Activated T-helper 2 cell treated with anti-CD3 and anti-CD28 coated beads, Interferon-gamma antibody, Interleukin-2, Interleukin-4, amounts not matched to agents 10 μg/mL and 5 μg/mL and 100 μg/mL, durations not matched to agents 14 hours and 24 hours and 36 hours (primary cell): ENCODE measurements around the gene LYPD6. TPM values are rescaled to one million over a fixed set of nuclear protein-coding genes. Genes with fewer than 3 reads are reported as not detected.

Source experiments
- DNase-seq: peaks from one replicate; pipeline ENCODE4 v3.0.0; 2021; ENCODE audit warnings: low spot score
- H3K27ac Mint-ChIP-seq: one replicate; pipeline ENCODE4 v1.8.0; 2021; ENCODE audit warnings: mixed read lengths
- H3K27me3 Mint-ChIP-seq: one replicate; pipeline ENCODE4 v1.8.0; 2021; ENCODE audit warnings: low read depth, mixed read lengths
- H3K36me3 Mint-ChIP-seq: one replicate; pipeline ENCODE4 v1.8.0; 2021; ENCODE audit warnings: low read depth, mixed read lengths
- H3K4me1 Mint-ChIP-seq: one replicate; pipeline ENCODE4 v1.8.0; 2021; ENCODE audit warnings: low read depth, mixed read lengths
- H3K4me3 Mint-ChIP-seq: one replicate; pipeline ENCODE4 v1.8.0; 2021; ENCODE audit warnings: low read depth, mild to moderate bottlenecking, moderate library complexity, mixed read lengths
- H3K9me3 Mint-ChIP-seq: one replicate; pipeline ENCODE4 v1.8.0; 2021; ENCODE audit warnings: mixed read lengths
- intact Hi-C: fragments of 100-400 bp; cut with micrococcal nuclease; formaldehyde crosslinking; loops from one replicate; pipeline ENCODE4 v1.15.1; 2023
- total RNA-seq: library from RNA; stranded (reverse); gene quantifications from 2 replicates; pipeline ENCODE4 v1.2.3, GENCODE V29; 2022

The LYPD6 gene
- total RNA-seq, 1 donor from 2014 or later: not detected

DNA sequence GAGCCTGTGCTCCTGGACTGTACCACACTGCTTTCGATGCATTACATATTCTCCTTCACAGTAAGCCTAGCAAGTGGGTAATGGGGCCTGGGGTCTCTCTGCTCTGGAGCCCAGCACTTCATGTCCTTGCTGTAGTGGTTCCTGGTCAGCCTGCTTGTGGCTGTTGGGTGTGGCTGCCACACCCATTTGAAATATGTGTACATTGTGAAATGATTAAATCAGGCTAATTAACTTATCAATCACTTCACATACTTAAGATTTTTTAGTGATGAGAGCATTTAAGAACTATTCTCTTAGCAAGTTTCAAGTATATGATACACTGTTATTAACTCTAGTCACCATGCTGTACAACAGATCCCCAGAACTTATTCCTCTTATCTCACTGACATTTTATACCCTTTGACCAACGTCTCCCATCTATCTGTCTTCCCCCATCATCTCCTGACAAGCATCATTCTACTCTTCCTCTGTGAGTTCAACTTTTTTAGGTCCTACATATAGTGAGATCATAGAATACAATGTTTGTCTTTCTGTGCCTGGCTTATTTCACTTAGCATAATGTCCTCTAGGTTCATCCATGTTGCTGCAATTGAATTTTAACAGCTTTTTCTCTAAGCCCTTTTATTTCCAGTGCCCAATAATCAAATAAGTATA lies 92.1 kb downstream of the LYPD6 start:
- Mint-ChIP-seq H3K27ac (no peak overlapping the region), H3K9me3 (no peaks in the 10 kb centered on the region), H3K4me3 (no peak overlapping the region), H3K36me3 (no peaks in the 10 kb centered on the region), H3K4me1 (no peaks in the 10 kb centered on the region), H3K27me3 (no peaks in the 10 kb centered on the region)
- intact Hi-C loops: no loop called here
- no peak for DNase-seq

- intact Hi-C loops: no loop called here
- no peak for DNase-seq
- no peak overlapping the region for H3K27ac Mint-ChIP-seq
- no peaks in the 10 kb centered on the region for H3K4me1 Mint-ChIP-seq
- no peak overlapping the region for H3K4me3 Mint-ChIP-seq
- no peaks in the 10 kb centered on the region for H3K27me3 Mint-ChIP-seq
- H3K36me3 Mint-ChIP-seq: no peaks in the 10 kb centered on the region
- H3K9me3 Mint-ChIP-seq: no peaks in the 10 kb centered on the region
These were observed 92.6 kb downstream of the LYPD6 start for GRCh38 chr2:149422991-149423338.

DNA sequence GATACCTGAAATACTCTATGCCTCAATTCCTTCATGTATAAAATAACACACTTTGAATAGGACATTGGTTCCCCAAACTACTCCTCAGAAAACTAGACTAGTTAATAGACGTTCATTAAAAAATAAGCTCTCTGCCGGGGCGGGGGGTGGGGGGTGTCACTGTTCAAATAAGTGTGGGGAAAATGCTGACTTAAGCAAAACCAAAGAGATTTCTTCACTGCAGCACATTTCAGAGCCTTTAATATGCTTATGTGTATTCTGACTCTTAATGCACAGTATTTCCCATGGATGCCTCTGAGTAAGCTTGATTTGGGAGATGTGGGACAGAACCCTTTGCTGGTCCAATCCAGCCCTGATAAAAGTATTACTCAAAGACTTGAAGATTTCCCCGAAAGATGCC lies 93.2 kb downstream of the LYPD6 start:
- Mint-ChIP-seq H3K36me3 (no peaks in the 10 kb centered on the region), H3K4me1 (no peaks in the 10 kb centered on the region), H3K4me3 (no peak overlapping the region), H3K27me3 (no peaks in the 10 kb centered on the region), H3K27ac (no peak overlapping the region), H3K9me3 (no peaks in the 10 kb centered on the region)
- DNase-seq: no peak
- intact Hi-C loops: no loop called here

DNA sequence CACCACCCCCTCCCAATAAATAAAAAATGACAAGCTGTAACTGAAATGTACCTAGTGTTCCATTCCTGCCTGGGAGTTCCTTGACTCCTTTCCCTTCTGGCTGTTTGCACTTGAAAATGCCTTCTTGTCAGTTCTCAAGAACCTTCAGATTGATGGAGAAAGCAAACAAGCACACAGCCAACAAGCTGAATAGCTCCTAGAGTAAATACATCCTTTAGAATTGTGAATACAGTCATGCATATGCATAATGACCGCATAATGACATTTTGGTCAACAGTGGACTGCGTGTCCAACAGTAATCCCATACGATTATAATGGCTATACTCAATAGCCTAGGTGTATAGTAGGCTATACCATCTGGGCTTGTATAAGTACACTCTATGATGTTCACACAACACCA lies 97.0 kb downstream of the LYPD6 start:
- intact Hi-C loops: no loop called here
- H3K27ac Mint-ChIP-seq: no peak overlapping the region
- DNase-seq: no peak

DNA sequence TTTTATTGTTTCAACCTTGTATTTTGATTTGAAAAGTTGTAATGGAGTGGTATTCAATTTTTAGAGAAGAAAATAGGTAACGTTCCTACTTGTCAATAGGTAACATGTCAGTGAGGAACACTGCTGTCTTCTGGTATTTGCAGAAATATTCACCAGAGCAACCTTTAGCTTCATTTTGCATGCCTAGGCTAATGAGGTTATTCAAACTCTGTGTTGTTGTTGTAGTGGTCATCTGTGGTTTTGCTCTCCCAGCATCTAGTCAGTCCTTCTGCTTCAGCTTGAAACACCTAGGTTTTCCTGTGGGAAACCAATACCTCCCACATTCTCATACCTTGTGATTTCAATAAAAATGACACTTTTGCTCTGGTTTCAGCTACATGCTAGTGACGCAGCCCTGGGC lies 98.4 kb downstream of the LYPD6 start:
- intact Hi-C loops: no loop called here
- H3K27me3 Mint-ChIP-seq: no peaks in the 10 kb centered on the region
- no peak for DNase-seq
- no peak overlapping the region for H3K27ac Mint-ChIP-seq
- no peak overlapping the region for H3K4me3 Mint-ChIP-seq
- no peaks in the 10 kb centered on the region for H3K9me3 Mint-ChIP-seq
- H3K4me1 Mint-ChIP-seq: no peaks in the 10 kb centered on the region
- no peaks in the 10 kb centered on the region for H3K36me3 Mint-ChIP-seq

More for the DNA sequence above, 97.0 kb downstream of the LYPD6 start:
- H3K9me3 Mint-ChIP-seq: no peaks in the 10 kb centered on the region
- H3K4me1 Mint-ChIP-seq: no peaks in the 10 kb centered on the region
- no peak overlapping the region for H3K4me3 Mint-ChIP-seq
- no peaks in the 10 kb centered on the region for H3K36me3 Mint-ChIP-seq
- H3K27me3 Mint-ChIP-seq: no peaks in the 10 kb centered on the region

- Mint-ChIP-seq H3K9me3 (no peaks in the 10 kb centered on the region), H3K27me3 (peaks cover 2% of the 10 kb centered on the region), H3K4me1 (no peaks in the 10 kb centered on the region), H3K36me3 (no peaks in the 10 kb centered on the region), H3K27ac (no peak overlapping the region), H3K4me3 (no peak overlapping the region)
- intact Hi-C loops: no loop called here
- no peak for DNase-seq
These were observed 100.7 kb downstream of the LYPD6 start for GRCh38 chr2:149430743-149431736.

- Mint-ChIP-seq H3K27me3 (peaks cover 2% of the 10 kb centered on the region), H3K4me3 (no peak overlapping the region), H3K9me3 (no peaks in the 10 kb centered on the region), H3K4me1 (no peaks in the 10 kb centered on the region), H3K36me3 (no peaks in the 10 kb centered on the region), H3K27ac (no peak overlapping the region)
- intact Hi-C loops: loop anchor here (5.0 kb wide), 1 partner anchor 124 kb away; no protein-coding TSS in a partner anchor
- DNase-seq: no peak
These were observed 108.1 kb downstream of the LYPD6 start for GRCh38 chr2:149438330-149438960.

DNA sequence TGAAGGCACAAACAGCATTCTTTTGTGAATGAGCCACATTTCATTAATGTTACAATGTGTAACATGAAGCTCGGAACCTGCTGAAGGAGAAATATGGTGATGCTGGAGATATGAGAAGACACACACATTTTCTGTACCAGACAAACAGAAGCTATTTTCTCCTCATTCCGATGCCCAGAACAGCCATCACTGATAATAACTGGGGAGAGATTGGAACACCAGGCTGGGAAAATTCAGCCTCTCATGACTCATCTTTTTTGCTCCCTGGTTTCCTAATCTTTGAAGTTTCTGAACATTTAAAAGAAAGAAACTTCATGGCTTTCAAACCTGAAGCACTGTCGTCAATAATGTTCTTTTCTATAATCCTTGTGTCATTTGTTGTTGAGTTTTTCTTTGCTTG lies 110.9 kb downstream of the LYPD6 start:
- Mint-ChIP-seq H3K9me3 (no peaks in the 10 kb centered on the region), H3K4me1 (no peaks in the 10 kb centered on the region), H3K27me3 (peaks cover 3% of the 10 kb centered on the region), H3K27ac (no peak overlapping the region), H3K36me3 (no peaks in the 10 kb centered on the region), H3K4me3 (no peak overlapping the region)
- intact Hi-C loops: no loop called here
- no peak for DNase-seq

GRCh38 chr2:149442346-149442745 lies 112.0 kb downstream of the LYPD6 start:
- Mint-ChIP-seq H3K36me3 (no peaks in the 10 kb centered on the region), H3K27ac (no peak overlapping the region), H3K27me3 (peaks cover 3% of the 10 kb centered on the region), H3K9me3 (no peaks in the 10 kb centered on the region), H3K4me3 (no peak overlapping the region), H3K4me1 (no peaks in the 10 kb centered on the region)
- intact Hi-C loops: no loop called here
- no peak for DNase-seq

DNA sequence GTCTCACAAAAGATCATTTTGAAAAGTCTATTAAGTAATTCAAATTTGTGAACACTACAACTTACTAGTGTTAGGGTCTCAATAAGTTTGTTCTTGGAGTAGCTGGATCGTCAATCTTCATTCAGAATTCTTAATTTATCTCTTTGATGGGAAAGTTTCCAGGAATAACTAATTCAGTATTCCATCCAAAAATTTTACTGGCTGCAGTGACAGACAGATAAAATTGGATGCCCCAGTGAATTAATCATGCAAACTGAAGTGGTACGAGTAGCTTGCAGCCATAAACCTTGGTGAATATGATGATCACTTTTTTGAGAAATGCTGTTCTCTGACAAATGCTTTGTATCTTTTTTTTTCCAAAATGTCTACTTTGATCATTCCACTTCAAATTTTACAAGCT lies 112.8 kb downstream of the LYPD6 start:
- no peak for DNase-seq
- H3K27me3 Mint-ChIP-seq: peaks cover 3% of the 10 kb centered on the region
- intact Hi-C loops: no loop called here
- H3K4me1 Mint-ChIP-seq: no peaks in the 10 kb centered on the region
- no peaks in the 10 kb centered on the region for H3K9me3 Mint-ChIP-seq
- H3K27ac Mint-ChIP-seq: no peak overlapping the region
- no peaks in the 10 kb centered on the region for H3K36me3 Mint-ChIP-seq
- H3K4me3 Mint-ChIP-seq: no peak overlapping the region

DNA sequence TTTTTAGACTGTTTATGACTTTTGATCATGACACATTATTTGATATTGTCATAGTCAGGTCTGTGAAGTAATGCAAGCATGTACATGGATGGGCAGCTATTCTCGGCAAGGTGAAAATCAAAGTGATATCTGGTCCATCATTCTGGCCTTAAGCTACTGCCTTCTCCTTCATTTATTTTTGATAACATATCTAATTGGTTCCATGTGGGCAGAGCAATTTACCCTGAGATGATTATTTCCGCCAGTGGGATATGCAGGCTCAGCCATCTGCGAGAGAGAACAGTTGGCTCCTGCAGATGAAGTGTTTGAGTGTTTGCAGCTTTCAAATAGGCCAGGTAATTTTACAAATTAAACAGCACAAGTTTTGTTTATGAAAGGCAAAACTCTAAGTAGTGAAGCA lies 116.4 kb downstream of the LYPD6 start:
- H3K9me3 Mint-ChIP-seq: no peaks in the 10 kb centered on the region
- no peaks in the 10 kb centered on the region for H3K36me3 Mint-ChIP-seq
- H3K27ac Mint-ChIP-seq: no peak overlapping the region
- peaks cover 4% of the 10 kb centered on the region for H3K27me3 Mint-ChIP-seq
- H3K4me3 Mint-ChIP-seq: no peak overlapping the region
- no peaks in the 10 kb centered on the region for H3K4me1 Mint-ChIP-seq
- DNase-seq: no peak
- intact Hi-C loops: no loop called here

- H3K27me3 Mint-ChIP-seq: peaks cover 6% of the 10 kb centered on the region
- no peaks in the 10 kb centered on the region for H3K36me3 Mint-ChIP-seq
- H3K4me3 Mint-ChIP-seq: no peak overlapping the region
- no peaks in the 10 kb centered on the region for H3K4me1 Mint-ChIP-seq
- no peak overlapping the region for H3K27ac Mint-ChIP-seq
- no peaks in the 10 kb centered on the region for H3K9me3 Mint-ChIP-seq
- no peak for DNase-seq
- intact Hi-C loops: no loop called here
These were observed 117.9 kb downstream of the LYPD6 start for GRCh38 chr2:149448315-149448714.

- Mint-ChIP-seq H3K4me1 (no peaks in the 10 kb centered on the region), H3K27ac (no peak overlapping the region), H3K9me3 (no peaks in the 10 kb centered on the region), H3K4me3 (no peak overlapping the region), H3K27me3 (peaks cover 6% of the 10 kb centered on the region), H3K36me3 (no peaks in the 10 kb centered on the region)
- intact Hi-C loops: no loop called here
- no peak for DNase-seq
These were observed 118.6 kb downstream of the LYPD6 start for GRCh38 chr2:149449017-149449416.
